ENCODE measurements around the gene FOXL3. TPM values are rescaled to one million over a fixed set of nuclear protein-coding genes. Genes with fewer than 3 reads are reported as not detected.

Gene FOXL3
- total and polyA plus RNA-seq, 7 donors = not detected

DNA sequence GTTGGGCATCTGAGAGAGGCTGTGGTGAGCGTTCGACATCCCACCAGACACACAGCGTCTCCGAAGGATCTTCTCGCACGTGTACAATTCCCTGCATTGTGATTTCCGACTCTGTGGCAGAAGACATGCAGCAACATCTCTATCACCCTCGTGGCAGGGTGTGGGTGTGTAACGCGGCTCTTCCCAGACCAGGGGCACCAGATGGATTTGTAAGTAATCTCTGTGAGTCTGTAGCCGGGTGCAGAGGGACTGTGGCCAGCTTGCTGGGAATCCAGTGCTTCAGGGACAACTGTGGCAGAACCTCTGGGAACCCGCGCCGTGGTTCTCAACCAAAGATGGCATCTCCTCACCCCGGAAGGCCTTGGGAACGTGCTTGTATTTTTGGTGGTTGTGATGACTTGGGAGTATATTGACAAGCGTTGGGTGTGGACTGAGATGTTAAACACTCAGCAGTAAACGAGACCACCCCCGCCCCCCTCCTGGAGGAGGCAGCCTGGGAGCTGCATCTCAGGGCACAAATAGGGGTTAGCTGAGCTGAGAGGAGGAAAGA lies 21.2 kb downstream of the FOXL3 start:
- DNase-seq = no peak
- intact Hi-C loops (cut with DNase I) = no loop called here
- 62 to 76% (median 72%) methylated on average over 19 of the region's 19 CpGs for WGBS, 3 donors
- no peak overlapping the region for H3K27ac ChIP-seq
- no peaks in the 10 kb centered on the region for H3K4me1 ChIP-seq
- H3K36me3 ChIP-seq (ENCODE audit: insufficient read depth in 1 of 2, low read depth in 1 of 2) = no peaks in the 10 kb centered on the region
- no peak for ATAC-seq
- TF ChIP-seq, protein P1, sequence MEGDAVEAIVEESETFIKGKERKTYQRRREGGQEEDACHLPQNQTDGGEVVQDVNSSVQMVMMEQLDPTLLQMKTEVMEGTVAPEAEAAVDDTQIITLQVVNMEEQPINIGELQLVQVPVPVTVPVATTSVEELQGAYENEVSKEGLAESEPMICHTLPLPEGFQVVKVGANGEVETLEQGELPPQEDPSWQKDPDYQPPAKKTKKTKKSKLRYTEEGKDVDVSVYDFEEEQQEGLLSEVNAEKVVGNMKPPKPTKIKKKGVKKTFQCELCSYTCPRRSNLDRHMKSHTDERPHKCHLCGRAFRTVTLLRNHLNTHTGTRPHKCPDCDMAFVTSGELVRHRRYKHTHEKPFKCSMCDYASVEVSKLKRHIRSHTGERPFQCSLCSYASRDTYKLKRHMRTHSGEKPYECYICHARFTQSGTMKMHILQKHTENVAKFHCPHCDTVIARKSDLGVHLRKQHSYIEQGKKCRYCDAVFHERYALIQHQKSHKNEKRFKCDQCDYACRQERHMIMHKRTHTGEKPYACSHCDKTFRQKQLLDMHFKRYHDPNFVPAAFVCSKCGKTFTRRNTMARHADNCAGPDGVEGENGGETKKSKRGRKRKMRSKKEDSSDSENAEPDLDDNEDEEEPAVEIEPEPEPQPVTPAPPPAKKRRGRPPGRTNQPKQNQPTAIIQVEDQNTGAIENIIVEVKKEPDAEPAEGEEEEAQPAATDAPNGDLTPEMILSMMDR (IDR thresholded peaks at IDR 0.05) = no peak
- peaks cover 0 to 57% (median 7%) of the 10 kb centered on the region in 3 donors for H3K27me3 ChIP-seq (ENCODE audit: insufficient read depth in 3 of 3, low read length in 2 of 3)
- H3K4me3 ChIP-seq = no peak overlapping the region
- H3K9me3 ChIP-seq = peaks cover 8% of the 10 kb centered on the region

DNA sequence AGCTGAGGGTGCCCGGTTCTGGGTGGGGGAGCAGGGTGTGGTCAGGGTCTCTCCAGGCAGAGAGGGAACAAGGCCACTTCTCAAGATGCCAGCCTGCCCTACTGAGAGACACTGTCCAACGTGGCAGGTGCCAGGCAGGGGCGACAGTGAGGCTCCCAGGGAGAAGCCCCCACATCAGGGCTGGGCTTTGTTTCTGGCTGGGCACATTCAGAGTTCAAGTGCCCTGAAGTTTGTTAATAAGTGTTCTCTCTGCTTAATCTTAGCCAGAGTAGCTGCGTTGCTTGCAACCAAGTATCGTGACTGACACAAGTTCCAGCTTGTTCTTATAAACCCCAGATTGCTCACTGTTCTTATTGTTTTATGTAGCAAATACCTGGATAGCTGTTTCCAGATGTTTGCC lies 21.8 kb downstream of the FOXL3 start:
- intact Hi-C loops (cut with DNase I) = no loop called here
- Histone ChIP-seq H3K36me3 (ENCODE audit: insufficient read depth in 1 of 2, low read depth in 1 of 2) (no peaks in the 10 kb centered on the region), H3K4me1 (no peaks in the 10 kb centered on the region), H3K4me3 (no peak overlapping the region), H3K27me3 (ENCODE audit: insufficient read depth in 3 of 3, low read length in 2 of 3) (peaks cover 0 to 62% (median 7%) of the 10 kb centered on the region in 3 donors), H3K9me3 (peaks cover 8% of the 10 kb centered on the region), H3K27ac (no peak overlapping the region)
- WGBS, 3 donors = 36 to 51% (median 43%) methylated on average over 5 of the region's 5 CpGs
- TF ChIP-seq, protein P1 (IDR thresholded peaks at IDR 0.05) = no peak
- ATAC-seq = no peak
- DNase-seq = no peak

DNA sequence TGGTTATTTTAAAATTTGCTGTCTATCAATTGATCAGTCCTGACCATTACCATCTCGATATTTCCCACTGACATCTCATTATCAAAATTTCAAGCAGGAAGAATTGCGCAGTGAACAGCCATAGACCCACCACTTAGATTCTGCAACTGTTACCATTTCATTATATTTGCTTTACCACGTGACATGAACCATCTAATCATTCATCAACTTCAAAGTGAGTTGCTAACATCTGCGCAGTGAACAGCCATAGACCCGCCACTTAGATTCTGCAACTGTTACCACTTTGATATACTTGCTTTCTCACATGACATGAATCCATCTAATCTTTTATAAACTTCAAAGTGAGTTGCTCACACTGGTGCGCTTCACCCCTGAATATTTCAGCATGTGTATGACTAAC lies 22.5 kb downstream of the FOXL3 start:
- intact Hi-C loops (cut with DNase I) = no loop called here
- ATAC-seq (no peak), DNase-seq (no peak)
- no peak overlapping the region for H3K27ac ChIP-seq
- H3K4me1 ChIP-seq = no peaks in the 10 kb centered on the region
- H3K4me3 ChIP-seq = no peak overlapping the region
- H3K36me3 ChIP-seq (ENCODE audit: insufficient read depth in 1 of 2, low read depth in 1 of 2) = no peaks in the 10 kb centered on the region
- 64 to 71% (median 65%) methylated on average over 6 of the region's 6 CpGs for WGBS, 3 donors
- H3K9me3 ChIP-seq = peaks cover 7% of the 10 kb centered on the region
- TF ChIP-seq, protein P1 (IDR thresholded peaks at IDR 0.05) = no peak
- peaks cover 0 to 56% (median 7%) of the 10 kb centered on the region in 3 donors for H3K27me3 ChIP-seq (ENCODE audit: insufficient read depth in 3 of 3, low read length in 2 of 3)

DNA sequence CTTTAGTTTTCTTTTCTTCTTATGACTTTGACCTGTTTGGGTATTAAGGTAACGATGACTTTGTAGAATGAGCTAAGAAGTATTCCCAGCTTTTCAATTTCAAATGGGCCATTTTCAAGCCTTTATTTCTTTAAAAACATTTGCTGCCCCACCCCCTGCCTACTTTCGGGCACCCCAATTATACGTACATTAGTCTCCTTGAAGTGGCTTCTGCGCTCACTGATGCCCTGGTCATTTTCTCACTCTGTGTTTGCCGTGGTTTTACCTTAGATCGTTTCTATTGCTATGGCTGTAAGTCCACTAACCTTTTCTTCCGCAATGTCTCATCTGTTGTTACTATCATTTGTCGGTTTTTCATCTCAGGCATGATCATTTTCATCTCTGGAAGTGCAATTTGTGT lies 24.9 kb downstream of the FOXL3 start:
- no peak overlapping the region for H3K4me3 ChIP-seq
- intact Hi-C loops (cut with DNase I) = no loop called here
- H3K9me3 ChIP-seq = no peaks in the 10 kb centered on the region
- DNase-seq (no peak), ATAC-seq (no peak)
- peaks cover 0 to 75% (median 7%) of the 10 kb centered on the region in 3 donors for H3K27me3 ChIP-seq (ENCODE audit: insufficient read depth in 3 of 3, low read length in 2 of 3)
- TF ChIP-seq, protein P1 (IDR thresholded peaks at IDR 0.05) = no peak
- WGBS, 3 donors = 92 to 94% (median 94%) methylated on average over 8 of the region's 8 CpGs
- H3K4me1 ChIP-seq = no peaks in the 10 kb centered on the region
- H3K36me3 ChIP-seq (ENCODE audit: insufficient read depth in 1 of 2, low read depth in 1 of 2) = no peaks in the 10 kb centered on the region
- no peak overlapping the region for H3K27ac ChIP-seq

All from psoas muscle (tissue), 8 donors.